Cardiac ventricle fibroblast (primary cell): ENCODE data around the gene SCNN1G. TPM values are rescaled to one million over a fixed set of nuclear protein-coding genes. Genes with fewer than 3 reads are reported as not detected.

ENCODE experiments used
- total RNA-seq: library from RNA; depleted of rRNA; stranded (reverse); fragments of >200 nt; gene quantifications from 2 replicates; pipeline ENCODE4 v1.2.3, GENCODE V29; 2015

Gene SCNN1G, protein sequence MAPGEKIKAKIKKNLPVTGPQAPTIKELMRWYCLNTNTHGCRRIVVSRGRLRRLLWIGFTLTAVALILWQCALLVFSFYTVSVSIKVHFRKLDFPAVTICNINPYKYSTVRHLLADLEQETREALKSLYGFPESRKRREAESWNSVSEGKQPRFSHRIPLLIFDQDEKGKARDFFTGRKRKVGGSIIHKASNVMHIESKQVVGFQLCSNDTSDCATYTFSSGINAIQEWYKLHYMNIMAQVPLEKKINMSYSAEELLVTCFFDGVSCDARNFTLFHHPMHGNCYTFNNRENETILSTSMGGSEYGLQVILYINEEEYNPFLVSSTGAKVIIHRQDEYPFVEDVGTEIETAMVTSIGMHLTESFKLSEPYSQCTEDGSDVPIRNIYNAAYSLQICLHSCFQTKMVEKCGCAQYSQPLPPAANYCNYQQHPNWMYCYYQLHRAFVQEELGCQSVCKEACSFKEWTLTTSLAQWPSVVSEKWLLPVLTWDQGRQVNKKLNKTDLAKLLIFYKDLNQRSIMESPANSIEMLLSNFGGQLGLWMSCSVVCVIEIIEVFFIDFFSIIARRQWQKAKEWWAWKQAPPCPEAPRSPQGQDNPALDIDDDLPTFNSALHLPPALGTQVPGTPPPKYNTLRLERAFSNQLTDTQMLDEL
- not detected in 2 replicates for total RNA-seq

DNA sequence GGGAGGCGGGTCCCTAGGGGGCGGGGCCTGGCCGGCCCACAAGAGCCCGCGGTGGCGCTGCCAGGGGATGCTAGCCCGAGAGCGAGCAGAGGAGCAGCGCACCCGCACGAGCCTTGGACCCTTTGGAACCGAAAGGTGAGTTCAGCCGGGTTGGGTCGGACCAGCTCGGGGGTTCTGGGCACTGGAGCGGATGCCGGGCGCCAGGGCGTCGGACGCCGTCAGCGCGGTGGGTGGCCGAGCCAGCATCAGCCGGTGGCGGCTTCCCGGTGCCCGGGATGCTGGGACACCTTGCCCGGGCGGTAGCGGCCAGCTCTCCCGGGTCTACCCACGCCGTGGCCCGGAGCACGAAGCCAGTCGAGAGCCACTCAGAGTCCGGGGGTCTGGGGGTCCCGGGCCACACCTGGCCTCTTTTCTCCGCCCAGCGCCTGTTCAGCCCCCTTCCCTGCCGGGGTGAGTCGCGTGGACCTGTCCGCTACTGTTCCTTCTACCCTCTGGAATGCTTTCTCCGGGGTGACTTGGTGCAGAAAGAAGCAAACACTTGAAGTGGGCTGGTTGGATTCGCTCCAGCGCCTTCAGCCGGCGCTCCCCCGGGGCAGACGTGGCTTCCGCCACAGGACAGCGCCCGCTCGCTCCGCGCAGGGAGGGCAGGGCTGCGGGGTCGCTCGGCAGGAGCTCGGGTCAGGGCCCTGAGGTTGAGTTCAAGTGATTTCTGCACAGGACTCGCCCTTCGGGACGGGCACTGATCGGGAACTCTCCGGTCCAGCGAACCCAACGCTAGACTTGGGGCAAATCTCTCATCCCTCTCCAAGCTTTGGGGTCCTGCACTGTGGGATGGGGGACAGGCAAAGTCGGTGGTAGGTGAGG lies at the start of gene SCNN1G:
TSS of gene SCNN1G (plus strand) at position 67 of the 864 bp plus-strand sequence. CDS start 3,527 bp downstream, outside the sequence.

DNA sequence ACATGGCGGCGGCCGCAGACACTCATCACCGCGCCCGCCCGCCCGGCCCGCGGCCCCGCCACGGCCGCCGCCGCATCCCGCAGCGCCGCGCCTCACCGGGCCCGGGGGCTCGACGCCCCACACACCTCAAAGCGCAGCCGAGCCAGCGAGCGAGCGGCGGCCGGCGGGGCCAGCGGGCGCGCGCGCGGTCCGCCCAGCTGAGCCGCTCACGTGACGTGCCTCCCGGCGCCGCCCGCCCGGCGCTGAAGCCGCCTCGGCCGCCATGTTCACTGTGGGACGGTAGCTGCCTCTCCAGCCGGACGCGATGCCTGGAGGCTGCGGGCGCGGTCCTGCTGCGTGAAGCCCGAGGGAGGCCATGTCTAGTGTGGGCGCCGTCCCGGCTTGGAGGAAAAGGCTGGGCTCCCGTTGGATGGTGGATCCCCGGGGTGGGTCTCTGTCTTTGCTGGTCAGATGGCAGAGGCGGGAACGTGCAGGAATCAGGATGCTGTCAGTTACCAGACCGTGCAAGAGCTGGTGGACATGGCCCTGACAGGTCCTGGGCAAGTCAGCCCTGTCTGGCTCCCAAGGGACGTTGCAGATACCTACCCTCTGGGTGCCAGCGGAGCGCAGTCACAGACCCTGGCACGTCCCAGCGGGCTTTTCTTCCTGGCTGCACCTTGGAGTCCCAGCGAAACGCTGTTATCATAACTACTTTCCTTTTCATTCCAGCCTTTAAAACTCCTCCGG lies 33.1 kb upstream of the SCNN1G start, which contains the start of gene USP31:
TSS of gene USP31 (minus strand) at position 186 of the 726 bp plus-strand sequence. CDS start at position 4, 182 bp downstream.

Other genes with a start within 250 kb of the SCNN1G start
- gene USP31, start 33.3 kb upstream of the SCNN1G start, total RNA-seq = 3.9 and 5.6 TPM in 2 replicates
- gene SCNN1B, start 119.6 kb downstream of the SCNN1G start, total RNA-seq = 0.05 TPM in 1 of 2 replicates, not detected in the other